GM19025 (cell line): Measurements from ENCODE around the gene B3GALNT1.
A peak's percentile ranks its signal among the peaks of the same experiment; 100 is the strongest.
"Not testable (repeated sequence)": the region's sequence is repeated elsewhere in the genome, so short reads cannot be mapped to it uniquely, and the experiment has no call there.

Experiments used
- ATAC-seq: cut with Tn5 transposase; IDR thresholded peaks from one replicate; pipeline ENCODE4 v1.9.1; 2021; ENCODE audit warnings: mild to moderate bottlenecking, low read depth, moderate library complexity; ENCODE audit not compliant: unreplicated experiment

B3GALNT1 gene

GRCh38 chr3:161081633-161082032, 23.5 kb downstream of the B3GALNT1 start:
- ATAC-seq, result peak; percentile 87

- no peak for ATAC-seq
Measured at GRCh38 chr3:161073181-161073580, 32.0 kb downstream of the B3GALNT1 start.

GRCh38 chr3:161072751-161073150, 32.4 kb downstream of the B3GALNT1 start:
- ATAC-seq, result no peak

GRCh38 chr3:161072211-161072621, 32.9 kb downstream of the B3GALNT1 start:
- ATAC-seq, result no peak

GRCh38 chr3:161070980-161071663, 34.0 kb downstream of the B3GALNT1 start:
- no peak for ATAC-seq

- ATAC-seq, result no peak
Measured at GRCh38 chr3:161070252-161070930, 34.8 kb downstream of the B3GALNT1 start.

GRCh38 chr3:161069511-161070251, 35.5 kb downstream of the B3GALNT1 start:
- ATAC-seq, result peak; percentile 92

GRCh38 chr3:161067335-161067734, 37.8 kb downstream of the B3GALNT1 start:
- ATAC-seq, result no peak

- ATAC-seq, result no peak
Measured at GRCh38 chr3:161066930-161067329, 38.2 kb downstream of the B3GALNT1 start.

- ATAC-seq, result no peak
Measured at GRCh38 chr3:161064413-161064812, 40.7 kb downstream of the B3GALNT1 start.

- ATAC-seq, result no peak
Measured at GRCh38 chr3:161054860-161055604, 50.1 kb downstream of the B3GALNT1 start.

GRCh38 chr3:161051856-161052255, 53.3 kb downstream of the B3GALNT1 start:
- ATAC-seq, result no peak

GRCh38 chr3:161050935-161051334, 54.2 kb downstream of the B3GALNT1 start:
- ATAC-seq, result no peak

GRCh38 chr3:161049683-161050248, 55.4 kb downstream of the B3GALNT1 start:
- ATAC-seq, result no peak

- ATAC-seq, result peak; percentile 77
Measured at GRCh38 chr3:161043336-161044035, 61.7 kb downstream of the B3GALNT1 start.

GRCh38 chr3:161042023-161042501, 63.1 kb downstream of the B3GALNT1 start:
- ATAC-seq, result no peak

GRCh38 chr3:161038725-161039124, 66.4 kb downstream of the B3GALNT1 start:
- no peak for ATAC-seq

- ATAC-seq, result no peak
Measured at GRCh38 chr3:161035711-161036110, 69.4 kb downstream of the B3GALNT1 start.

GRCh38 chr3:161034913-161035550, 70.1 kb downstream of the B3GALNT1 start:
- not testable (repeated sequence) for ATAC-seq
